Globus pallidus (tissue), 1 donor: ENCODE results near the gene ZP2.
"Not testable (repeated sequence)": the region's sequence is repeated elsewhere in the genome, so short reads cannot be mapped to it uniquely, and the experiment has no call there.

Experiments
- DNase-seq: peaks from one replicate; pipeline ENCODE4 v3.0.0-alpha.2; 2015; ENCODE audit warnings: low spot score

The ZP2 gene

DNA sequence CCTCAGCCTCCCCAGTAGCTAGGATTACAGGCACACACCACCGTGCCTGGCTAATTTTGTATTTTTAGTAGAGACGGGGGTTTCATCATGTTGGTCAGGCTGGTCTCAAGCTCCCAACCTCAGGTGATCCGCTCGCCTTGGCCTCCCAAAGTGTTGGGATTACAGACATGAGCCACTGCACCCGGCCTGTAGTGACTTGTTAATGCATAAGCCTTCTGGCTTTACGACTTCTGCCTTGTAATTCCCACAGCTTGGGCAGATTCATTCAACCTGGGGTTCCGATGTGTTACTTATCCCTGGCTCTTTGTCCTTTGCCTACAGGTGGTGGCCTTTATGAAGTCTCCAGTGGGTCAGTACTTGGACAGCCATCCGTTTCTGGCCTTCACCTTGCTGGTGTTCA lies 41.3 kb downstream of the ZP2 start:
- DNase-seq, result not testable (repeated sequence)

DNA sequence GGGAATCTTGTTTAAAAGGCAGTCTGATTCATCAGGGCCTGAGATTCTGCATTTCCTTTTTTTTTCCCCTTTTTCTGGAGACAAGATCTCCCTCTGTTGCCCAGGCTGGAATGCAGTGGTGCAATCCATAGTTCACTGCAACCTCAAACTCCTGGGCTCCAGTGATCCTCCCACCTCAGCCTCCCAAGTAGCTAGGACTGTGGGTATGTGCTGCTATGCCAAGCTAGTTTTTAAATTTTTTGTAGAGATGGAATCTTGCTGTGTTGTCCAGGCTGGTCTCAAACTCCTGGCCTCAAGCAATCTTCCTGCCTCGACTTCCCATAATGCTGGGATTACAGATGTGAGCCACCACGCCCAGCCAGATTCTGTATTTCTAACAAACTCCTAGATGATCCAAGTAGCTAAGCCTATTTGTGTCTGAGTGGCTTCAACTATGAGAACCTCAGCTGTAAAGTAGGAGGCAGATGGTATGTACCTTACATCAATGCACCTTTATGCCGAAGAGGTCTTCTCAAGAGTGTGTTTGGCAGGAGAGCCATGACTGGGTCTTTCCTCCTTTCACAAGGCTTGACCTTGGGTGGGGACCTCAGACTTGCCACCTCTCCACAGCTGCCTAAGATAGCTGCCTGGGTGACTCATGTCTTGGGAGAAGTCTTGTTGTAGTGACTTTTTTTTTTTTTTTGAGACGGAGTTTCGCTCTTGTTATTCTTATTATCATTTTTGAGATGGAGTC lies 42.0 kb downstream of the ZP2 start:
- no peak for DNase-seq

DNA sequence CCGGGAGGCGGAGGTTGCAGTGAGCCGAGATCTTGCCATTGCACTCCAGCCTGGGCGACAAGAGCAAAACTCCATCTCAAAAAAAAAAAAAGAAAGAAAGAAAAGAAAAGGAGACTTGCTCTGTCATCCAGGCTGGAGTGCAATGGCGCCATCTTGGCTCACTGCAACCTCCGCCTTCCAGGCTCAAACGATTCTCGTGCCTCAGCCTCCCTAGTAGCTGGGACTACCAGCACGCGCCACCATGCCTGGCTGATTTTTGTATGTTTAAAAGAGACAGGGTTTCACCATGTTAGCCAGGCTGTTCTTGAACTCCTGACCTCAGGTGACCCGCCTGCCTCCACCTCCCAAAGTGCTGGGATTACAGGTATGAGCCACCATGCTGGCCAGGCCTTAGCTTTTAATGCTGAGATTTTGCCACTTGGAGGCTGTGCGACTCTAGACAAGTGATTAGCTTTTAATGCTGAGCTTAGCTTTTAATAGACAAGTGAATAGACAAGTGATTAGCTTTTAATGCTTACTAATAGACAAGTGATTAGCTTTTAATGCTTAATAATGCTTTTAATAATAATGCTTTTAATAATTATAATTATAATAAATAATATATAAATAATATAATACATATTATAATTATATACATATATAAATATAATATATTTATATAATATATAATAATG lies 43.3 kb downstream of the ZP2 start:
- no peak for DNase-seq

DNA sequence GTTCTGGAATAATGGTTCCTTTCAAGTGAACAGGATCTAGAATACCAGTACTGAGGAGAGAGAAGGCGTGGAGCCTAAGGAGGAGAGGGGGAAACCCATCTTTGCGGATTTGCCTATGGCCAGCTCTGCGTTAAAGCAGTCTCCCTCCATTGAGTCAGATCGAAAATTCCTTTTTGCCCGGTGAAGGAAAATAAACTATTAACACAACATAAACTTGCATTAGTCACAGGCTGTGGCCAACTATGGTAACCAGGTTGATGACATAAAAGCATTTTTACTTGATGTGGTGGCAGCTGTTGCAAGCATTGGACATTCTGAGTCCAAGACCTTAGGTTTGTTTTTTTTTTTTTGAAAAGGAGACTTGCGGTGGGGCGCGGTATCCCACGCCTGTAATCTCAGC lies 44.0 kb downstream of the ZP2 start:
- no peak for DNase-seq

DNA sequence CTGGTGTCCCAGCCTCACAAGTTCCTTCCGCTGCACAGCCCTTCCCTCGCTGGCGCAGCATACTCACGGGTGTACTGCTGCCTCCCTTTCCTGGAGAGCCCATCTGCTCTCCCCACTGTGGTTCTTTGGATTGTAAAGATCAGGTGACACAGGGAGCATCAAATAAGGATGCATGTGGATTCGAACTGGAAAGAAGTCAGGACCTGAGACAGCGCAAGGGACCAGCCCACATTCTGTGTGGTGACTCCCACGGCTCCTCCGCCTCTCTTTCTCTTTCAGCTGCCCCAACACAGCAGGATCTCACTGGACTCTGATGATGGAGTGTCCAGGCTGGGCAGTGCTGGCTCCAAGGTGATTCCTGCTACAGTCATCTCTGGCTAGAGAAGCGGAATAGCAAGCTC lies 44.8 kb downstream of the ZP2 start:
- no peak for DNase-seq

DNA sequence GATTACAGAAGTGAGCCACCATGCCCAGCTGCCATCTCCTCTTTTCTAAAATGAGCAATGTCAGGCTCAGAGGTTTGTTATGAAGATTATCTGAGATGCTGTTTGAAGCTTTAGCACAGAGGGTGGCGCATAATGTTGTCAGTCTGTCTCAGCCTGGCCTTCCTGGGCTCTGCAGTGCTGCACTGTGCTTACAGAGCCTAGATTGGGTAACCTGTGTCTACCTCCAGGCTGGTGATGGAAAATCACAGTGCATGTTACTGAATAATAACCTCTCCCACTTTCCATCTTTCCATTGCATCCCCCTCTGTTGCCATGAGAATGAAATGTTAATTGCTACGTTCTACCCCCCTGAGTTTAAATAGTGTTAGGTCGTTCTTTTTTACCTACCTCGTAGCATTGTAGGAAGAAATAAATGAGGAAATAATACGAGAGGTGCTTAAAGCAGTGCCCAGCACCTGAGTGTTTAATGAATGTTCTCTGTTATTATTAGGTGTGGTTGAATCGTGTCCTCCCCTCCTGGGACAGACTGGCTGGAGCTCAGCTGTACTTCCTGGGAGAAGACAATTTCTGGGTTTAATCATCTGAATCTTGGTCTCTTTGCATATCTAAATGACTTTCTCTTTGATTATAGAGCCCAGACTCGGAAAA lies 46.7 kb downstream of the ZP2 start:
- no peak for DNase-seq

DNA sequence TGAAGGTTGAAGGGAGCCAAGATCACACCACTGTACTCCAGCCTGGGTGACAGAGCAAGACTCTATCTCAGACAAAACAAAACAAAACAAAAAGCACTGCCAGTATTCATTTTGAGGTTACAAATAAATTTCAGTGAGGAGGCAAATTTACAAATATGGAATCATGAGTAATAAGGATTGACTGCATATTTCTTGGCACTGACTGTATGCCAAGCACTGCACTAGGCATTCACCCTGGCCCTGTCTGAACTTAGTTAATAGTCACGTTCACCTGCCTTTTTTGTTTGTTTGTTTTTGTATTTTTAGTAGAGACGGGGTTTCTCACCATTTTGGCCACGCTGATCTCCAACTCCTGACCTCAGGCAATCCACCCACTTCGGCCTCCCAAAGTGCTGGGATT lies 47.8 kb downstream of the ZP2 start:
- DNase-seq, result no peak

DNA sequence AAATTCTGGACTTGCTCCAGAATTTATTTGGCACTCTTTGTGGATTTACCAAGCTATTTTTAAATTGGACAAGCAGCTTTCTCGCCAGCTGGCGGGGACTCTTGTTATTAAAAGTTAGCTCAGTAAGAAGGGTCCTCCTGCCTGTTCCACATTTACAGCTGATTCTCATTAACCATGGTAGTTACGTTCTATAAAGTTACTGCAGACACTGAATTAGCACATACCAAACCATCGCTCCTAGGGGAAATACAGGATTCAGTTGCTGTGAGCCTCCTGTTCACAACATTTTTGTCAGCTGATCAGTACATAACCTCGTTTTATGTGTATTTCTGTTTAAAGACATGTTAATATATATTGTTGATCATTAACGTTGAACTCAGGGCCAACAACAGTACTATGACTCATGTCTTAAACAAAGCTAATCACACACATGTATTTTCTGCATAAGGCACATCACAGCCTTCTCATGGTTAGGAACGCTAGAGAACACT lies 48.7 kb downstream of the ZP2 start:
- no peak for DNase-seq

DNA sequence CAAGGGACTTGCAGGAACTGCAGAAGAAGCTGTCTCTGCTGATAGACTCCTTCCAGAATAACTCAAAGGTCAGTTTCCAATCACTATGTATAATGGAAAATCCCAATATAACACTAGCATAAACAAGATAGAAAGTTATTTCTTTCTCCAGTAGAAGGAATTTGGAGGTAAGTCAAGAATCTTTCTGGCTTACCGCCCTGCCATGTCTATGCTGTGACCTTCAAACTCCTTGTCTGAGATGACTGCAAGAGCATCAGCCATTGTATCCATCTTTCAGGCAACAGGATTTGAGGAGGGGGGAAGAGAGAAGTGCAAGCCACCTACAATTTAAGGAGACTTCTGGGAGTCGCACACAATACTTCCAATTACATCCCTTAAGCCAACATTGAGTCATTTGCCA lies 50.2 kb downstream of the ZP2 start:
- no peak for DNase-seq

DNA sequence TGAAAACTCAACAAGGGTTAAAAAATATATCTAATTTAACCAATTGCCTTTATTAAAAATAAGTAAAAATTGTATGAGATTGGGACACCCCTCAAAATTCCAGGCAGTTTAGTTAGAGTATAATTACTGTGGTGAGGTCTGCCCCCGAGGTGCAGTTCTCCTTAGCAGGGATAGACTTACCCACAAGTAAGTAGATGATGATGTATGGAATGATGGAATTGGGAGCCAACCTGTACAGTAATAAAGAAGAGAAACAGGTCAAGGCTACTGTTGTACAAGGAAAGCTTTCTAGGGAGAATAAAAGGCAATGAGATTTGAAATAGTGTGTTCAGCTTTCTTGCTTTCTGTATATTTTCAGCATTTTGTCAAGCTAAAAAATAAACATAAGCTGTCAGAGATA lies 51.1 kb downstream of the ZP2 start:
- DNase-seq, result no peak

DNA sequence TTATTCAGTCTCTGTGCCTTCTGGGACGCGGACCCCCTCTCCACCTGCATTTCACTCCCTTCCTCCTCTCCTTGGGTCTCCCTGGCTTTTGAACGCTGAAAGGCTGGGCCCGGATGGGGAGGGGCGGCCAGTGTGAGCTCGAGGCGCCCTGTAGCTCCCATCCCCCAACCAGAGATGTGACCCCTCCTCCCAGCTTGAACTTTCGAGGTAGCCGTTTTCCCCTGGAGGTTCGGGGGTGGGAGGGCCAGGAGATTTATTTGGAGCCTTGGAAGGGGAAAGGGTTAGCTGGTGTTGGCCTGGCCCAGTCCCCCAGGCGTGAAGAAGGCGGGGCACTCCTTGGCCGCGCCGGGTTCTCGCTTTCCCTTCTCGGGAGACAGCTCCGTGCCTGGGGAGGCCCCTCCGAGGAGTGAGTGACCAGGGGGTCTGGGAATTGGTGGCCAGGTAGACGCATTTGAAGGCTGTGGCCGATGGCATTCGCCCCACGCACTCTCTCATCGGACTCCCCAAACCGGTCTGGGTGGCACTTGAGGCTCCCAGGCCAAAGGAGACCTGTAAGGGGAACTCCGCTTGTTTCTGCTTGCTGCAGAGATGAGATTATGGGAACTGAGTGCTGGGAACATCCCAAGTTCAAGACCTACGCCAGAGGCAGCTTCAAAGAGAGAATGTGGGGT lies 52.0 kb downstream of the ZP2 start:
- no peak for DNase-seq

DNA sequence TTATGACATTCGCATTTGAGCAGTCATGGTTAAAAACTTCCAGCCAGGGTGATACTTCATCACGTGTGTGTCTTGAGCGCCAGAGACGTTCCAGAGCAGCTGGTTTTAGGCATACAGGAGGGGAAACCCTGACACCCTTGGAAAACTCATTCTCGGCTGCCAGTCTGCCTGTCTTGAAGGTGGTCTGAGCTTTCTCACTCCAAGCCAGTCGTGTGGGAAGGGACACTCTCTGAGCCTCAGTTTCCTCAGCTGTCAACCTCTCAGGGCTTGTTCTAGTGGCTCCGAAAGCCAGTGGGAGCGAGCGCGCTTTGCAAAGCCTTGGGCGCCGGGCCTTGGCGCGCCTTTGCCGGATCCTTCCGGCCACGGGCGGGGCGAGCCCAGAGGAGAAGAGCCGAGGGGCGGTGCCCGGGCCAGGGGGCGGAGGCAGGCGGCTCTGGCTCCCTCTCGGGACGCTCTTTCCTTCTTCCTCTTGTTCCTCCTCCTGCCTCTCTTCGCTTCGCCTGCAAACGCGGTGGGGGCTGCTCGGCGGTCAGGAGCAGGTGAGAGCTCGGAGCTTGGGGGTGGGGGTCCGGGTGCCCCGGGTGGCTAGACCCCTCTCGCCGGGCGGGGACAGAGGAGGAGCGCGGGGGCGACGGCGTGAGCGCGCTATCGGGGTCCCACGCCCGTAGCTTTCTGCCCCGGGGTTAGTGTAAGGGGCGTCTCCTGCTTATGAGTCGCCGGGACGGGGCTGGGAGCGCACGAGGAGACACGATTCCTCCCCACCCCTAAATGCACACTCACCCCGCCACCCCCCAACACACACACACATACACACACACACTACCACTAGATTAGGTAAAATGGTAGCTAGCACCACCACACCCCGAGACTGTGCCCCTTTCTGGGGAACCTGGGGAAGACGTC lies 52.9 kb downstream of the ZP2 start, which contains the start of gene LDAF1:
Gene LDAF1 (plus strand): TSS at position 467 of the 903 bp plus-strand sequence. CDS start 2,509 bp downstream, outside the sequence.
- DNase-seq, result peak; percentile 29

DNA sequence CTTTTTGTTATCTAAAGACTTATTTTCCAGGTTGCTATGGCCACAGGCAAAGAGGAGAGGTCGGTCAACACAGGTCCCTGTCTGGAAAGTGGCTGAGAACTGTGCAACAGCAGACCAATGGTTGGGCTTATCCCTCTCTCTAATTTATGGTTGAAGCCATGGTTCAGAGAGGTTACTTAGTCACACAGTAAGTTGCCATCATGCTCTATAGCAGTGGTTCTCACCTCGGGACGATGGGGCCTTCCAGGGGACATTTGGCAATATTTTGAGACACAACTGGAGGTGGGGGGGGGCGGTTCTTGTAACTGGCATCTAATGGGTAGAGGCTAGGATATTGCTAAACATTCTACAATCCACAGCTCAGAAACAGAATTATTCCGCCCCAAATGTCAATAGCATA lies 53.7 kb downstream of the ZP2 start:
- no peak for DNase-seq

DNA sequence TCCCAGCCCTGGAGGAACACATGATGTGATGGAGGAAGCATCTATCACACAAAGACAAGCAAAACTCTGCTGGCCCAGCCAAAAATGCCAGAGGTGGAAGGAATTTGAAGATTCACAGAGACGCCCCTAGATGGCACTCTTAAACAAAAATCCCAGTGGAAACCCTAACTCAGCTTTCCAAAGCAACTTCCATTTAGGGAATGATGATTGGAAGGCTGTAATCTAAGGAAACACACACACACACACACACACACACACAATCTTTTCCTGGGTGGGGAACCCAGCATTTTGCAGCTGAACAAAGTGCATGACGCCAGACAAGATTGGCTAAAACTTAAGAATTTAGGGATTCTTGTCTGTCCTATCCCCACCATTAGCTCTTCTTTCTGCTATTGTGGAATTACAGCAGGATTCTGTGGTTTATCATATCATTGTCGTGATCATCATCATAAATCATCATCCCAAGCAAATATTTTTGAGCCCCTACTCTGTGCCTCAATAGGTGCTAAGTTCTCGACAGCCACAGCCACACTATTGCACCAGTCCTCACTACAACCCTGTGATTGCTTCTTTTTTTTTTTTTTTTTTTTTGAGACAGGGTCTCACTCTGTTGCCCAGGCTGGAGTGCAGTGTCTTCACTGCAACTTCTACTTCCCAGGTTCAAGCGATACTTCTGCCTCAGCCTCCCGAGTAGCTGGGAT lies 54.5 kb downstream of the ZP2 start:
- peak; percentile 54 for DNase-seq

DNA sequence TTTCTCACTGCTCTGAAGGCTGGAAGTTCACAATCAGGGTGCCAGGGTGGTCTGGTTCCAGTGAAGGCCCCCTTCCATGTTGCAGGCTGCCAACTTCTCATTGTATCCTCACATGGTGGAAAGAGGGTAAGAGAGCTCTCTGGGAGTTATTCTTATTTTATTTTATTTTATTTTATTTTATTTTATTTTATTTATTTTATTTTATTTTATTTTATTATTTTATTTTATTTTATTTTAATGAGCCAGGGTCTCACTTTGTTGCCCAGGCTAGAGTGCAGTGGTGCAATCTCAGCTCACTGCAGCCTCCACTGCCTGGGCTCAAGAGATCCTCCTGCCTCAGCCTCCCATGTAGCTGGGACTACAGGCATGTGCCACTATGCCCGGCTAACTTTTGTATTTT lies 55.4 kb downstream of the ZP2 start:
- not testable (repeated sequence) for DNase-seq

DNA sequence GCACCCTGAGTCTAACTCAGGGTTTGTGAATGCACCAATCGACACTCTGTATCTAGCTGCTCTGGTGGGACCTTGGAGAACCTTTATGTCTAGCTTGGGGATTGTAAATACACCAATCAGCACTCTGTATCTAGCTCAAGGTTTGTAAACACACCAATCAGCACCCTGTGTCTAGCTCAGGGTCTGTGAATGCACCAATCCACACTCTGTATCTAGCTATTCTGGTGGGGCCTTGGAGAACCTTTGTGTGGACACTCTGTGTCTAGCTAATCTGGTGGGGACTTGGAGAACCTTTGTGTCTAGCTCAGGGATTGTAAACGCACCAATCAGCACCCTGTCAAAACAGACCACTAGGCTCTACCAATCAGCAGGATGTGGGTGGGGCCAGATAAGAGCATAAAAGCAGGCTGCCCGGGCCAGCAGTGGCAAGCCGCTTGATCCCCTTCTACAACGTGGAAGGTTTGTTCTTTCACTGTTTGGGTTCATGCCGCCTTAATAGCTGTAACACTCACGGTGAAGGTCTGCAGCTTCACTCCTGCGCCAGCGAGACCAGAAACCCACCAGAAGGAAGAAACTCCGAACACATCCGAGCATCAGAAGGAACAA lies 58.1 kb downstream of the ZP2 start:
- not testable (repeated sequence) for DNase-seq

DNA sequence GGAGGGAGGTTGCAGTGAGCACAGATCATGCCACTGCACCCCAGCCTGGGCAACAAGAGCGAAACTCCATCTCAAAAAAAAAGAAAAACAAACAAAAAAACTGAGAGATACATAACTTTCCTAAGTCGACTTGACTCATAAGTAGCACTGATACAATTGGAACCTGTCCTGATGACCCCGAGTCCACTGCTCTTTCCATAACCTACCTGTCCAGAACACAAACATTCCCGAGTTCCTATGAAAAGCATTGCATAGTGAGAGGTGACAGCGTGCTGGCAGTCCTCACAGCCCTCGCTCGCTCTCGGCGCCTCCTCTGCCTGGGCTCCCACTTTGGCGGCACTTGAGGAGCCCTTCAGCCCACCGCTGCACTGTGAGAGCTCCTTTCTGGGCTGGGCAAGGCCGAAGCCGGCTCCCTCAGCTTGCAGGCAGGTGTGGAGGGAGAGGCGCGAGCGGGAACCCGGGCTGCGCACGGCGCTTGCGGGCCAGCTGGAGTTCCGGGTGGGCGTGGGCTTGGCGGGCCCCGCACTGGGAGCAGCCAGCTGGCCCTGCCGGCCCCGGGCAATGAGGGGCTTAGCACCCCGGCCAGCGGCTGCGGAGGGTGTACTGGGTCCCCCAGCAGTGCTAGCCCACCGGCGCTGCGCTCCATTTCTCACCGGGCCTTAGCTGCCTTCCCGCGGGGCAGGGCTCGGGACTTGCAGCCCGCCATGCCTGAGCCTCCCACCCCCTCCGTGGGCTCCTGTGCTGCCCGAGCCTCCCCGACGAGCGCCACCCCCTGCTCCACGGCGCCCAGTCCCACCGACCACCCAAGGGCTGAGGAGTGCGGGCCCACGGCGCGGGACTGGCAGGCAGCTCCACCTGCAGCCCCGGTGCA lies 59.0 kb downstream of the ZP2 start:
- not testable (repeated sequence) for DNase-seq

DNA sequence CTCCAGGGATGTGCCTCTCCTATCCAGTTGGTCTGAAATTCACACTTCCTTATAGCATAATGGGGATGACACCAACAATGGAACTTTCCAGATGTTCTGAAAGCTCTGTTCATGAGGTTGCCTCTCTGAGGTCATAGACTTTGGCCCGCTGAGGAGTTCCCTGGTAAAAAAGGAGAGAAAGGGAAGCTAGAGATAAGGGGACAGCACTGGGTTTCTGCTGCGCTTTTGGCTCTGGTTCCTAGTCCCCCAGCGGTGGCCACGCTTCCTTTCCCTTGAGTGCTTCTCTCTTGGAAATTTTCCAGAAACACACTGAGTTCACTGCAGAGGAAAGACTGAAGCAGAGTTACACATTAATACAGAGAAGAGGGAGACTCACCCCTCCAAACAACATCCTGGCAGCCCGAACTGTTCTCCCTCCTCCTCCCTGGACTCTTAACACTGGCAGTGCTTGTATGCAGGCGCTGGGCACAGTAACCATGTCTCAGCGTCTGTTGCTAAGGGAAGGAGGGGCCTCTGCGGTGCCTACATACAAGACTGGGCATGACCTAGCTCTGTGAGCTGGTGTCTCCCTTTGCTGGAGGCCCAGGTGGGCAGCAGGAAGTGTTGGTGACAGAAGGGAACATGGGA lies 60.9 kb downstream of the ZP2 start, which contains the start of gene DNAH3:
Gene DNAH3 (minus strand): TSS at position 472 of the 627 bp plus-strand sequence. CDS start 527 bp downstream, outside the sequence.
- no peak for DNase-seq
